Osteoblast (primary cell): ENCODE measurements around the gene DOCK1. TPM values are rescaled to one million over a fixed set of nuclear protein-coding genes. Genes with fewer than 3 reads are reported as not detected.

Experiments
- DNase-seq: peaks from one replicate; pipeline ENCODE4 v3.0.0; 2011; ENCODE audit warnings: low spot score, mixed read lengths; ENCODE audit not compliant: insufficient read length; ENCODE audit errors: missing footprints
- H2AFZ ChIP-seq: 2 replicates; pipeline ENCODE4 v1.6.0; 2011; ENCODE audit warnings: mild to moderate bottlenecking, low read length
- H3K27ac ChIP-seq: 2 replicates; pipeline ENCODE4 v1.5.1; 2011; ENCODE audit warnings: mild to moderate bottlenecking, low read depth, low read length, moderate library complexity
- H3K27me3 ChIP-seq: 2 replicates; pipeline ENCODE4 v1.6.0; 2012; ENCODE audit warnings: mild to moderate bottlenecking, control low read depth, inconsistent platforms, low read length, moderate library complexity; ENCODE audit not compliant: insufficient read depth
- H3K36me3 ChIP-seq: 2 replicates; pipeline ENCODE4 v1.5.1; 2011; ENCODE audit warnings: mild to moderate bottlenecking, low read length, control low read depth, moderate library complexity; ENCODE audit not compliant: insufficient read depth
- H3K4me1 ChIP-seq: 2 replicates; pipeline ENCODE4 v1.5.1; 2011; ENCODE audit warnings: mild to moderate bottlenecking, low read length, control low read depth, moderate library complexity; ENCODE audit not compliant: insufficient read depth
- H3K4me2 ChIP-seq: 2 replicates; pipeline ENCODE4 v1.6.0; 2011; ENCODE audit warnings: mild to moderate bottlenecking, low read length; ENCODE audit not compliant: insufficient read depth
- H3K4me3 ChIP-seq: fragments of 200-600 bp; sonication (generic); 3 replicates; pipeline ENCODE4 v1.5.1; 2012; ENCODE audit warnings: mild to moderate bottlenecking, low read length, inconsistent platforms; ENCODE audit not compliant: insufficient read depth
- H3K79me2 ChIP-seq: 2 replicates; pipeline ENCODE4 v1.6.0; 2012; ENCODE audit warnings: mild to moderate bottlenecking, low read length, control low read depth, inconsistent platforms; ENCODE audit not compliant: insufficient read depth
- H3K9me3 ChIP-seq: 2 replicates; pipeline ENCODE4 v1.5.1; 2011; ENCODE audit warnings: low read depth, low read length, control low read depth
- H4K20me1 ChIP-seq: 2 replicates; pipeline ENCODE4 v1.6.0; 2012; ENCODE audit warnings: mild to moderate bottlenecking, low read length, control low read depth; ENCODE audit not compliant: insufficient read depth
- total RNA-seq: library from RNA; depleted of rRNA; stranded (reverse); fragments of >200 nt; gene quantifications from 2 replicates; pipeline ENCODE4 v1.2.3, GENCODE V29; 2012
- TF ChIP-seq, protein P1 (sequence below): IDR thresholded peaks from 2 replicates; pipeline ENCODE4 v1.5.1; 2011; ENCODE audit warnings: mild to moderate bottlenecking, low read depth, low read length, moderate library complexity; ENCODE audit errors: extremely low read depth

The DOCK1 gene
- total RNA-seq, 1 donor, result 80.3 TPM

GRCh38 chr10:127429601-127430312, 524.5 kb downstream of the DOCK1 start:
- Histone ChIP-seq H3K27ac (no peak overlapping the region), H3K4me1 (peaks cover 3% of the 10 kb centered on the region), H2AFZ (no peak overlapping the region), H3K79me2 (no peaks in the 10 kb centered on the region), H3K36me3 (peaks cover 23% of the 10 kb centered on the region), H3K4me2 (no peak overlapping the region), H3K4me3 (no peak overlapping the region), H3K27me3 (no peaks in the 10 kb centered on the region), H3K9me3 (no peaks in the 10 kb centered on the region), H4K20me1 (peaks cover 2% of the 10 kb centered on the region)
- no peak for DNase-seq
- TF ChIP-seq, protein P1, sequence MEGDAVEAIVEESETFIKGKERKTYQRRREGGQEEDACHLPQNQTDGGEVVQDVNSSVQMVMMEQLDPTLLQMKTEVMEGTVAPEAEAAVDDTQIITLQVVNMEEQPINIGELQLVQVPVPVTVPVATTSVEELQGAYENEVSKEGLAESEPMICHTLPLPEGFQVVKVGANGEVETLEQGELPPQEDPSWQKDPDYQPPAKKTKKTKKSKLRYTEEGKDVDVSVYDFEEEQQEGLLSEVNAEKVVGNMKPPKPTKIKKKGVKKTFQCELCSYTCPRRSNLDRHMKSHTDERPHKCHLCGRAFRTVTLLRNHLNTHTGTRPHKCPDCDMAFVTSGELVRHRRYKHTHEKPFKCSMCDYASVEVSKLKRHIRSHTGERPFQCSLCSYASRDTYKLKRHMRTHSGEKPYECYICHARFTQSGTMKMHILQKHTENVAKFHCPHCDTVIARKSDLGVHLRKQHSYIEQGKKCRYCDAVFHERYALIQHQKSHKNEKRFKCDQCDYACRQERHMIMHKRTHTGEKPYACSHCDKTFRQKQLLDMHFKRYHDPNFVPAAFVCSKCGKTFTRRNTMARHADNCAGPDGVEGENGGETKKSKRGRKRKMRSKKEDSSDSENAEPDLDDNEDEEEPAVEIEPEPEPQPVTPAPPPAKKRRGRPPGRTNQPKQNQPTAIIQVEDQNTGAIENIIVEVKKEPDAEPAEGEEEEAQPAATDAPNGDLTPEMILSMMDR, result no peak

DNA sequence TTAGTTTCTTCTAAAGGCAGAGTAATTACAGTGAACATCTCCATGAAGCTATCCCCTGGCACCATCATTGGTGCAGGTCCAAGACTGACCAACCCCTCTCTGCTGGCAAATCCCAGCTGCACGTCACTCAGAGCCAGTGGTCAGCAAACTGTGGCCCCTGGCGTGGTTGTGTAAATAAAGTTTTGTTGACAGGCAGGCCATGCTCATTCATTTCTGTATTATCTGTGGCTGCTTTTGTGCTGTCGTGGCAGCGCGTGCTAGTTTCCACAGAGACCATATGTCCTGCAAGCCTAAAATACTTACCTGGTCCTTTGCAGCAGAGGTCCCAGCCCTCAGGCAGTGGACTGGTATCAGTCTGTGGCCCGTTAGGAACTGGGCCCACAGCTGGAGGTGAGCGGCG, 526.3 kb downstream of the DOCK1 start:
- Histone ChIP-seq H3K4me3 (no peak overlapping the region), H3K9me3 (no peaks in the 10 kb centered on the region), H3K27ac (no peak overlapping the region), H3K4me2 (no peak overlapping the region), H2AFZ (no peak overlapping the region), H4K20me1 (peaks cover 2% of the 10 kb centered on the region), H3K79me2 (no peaks in the 10 kb centered on the region), H3K4me1 (peaks cover 2% of the 10 kb centered on the region), H3K27me3 (no peaks in the 10 kb centered on the region), H3K36me3 (peaks cover 15% of the 10 kb centered on the region)
- DNase-seq, result no peak
- TF ChIP-seq, protein P1, result no peak

- DNase-seq, result no peak
- no peaks in the 10 kb centered on the region for H3K79me2 ChIP-seq
- H3K9me3 ChIP-seq, result no peaks in the 10 kb centered on the region
- H3K27ac ChIP-seq, result no peak overlapping the region
- H3K4me2 ChIP-seq, result no peak overlapping the region
- H2AFZ ChIP-seq, result no peak overlapping the region
- H3K27me3 ChIP-seq, result no peaks in the 10 kb centered on the region
- H3K4me1 ChIP-seq, result no peaks in the 10 kb centered on the region
- peaks cover 2% of the 10 kb centered on the region for H4K20me1 ChIP-seq
- TF ChIP-seq, protein P1, result no peak
- H3K4me3 ChIP-seq, result no peak overlapping the region
- peaks cover 14% of the 10 kb centered on the region for H3K36me3 ChIP-seq
These were observed 528.8 kb downstream of the DOCK1 start for GRCh38 chr10:127434006-127434405.

- H4K20me1 ChIP-seq, result peaks cover 2% of the 10 kb centered on the region
- no peak overlapping the region for H2AFZ ChIP-seq
- H3K36me3 ChIP-seq, result peaks cover 12% of the 10 kb centered on the region
- TF ChIP-seq, protein P1, result no peak
- H3K4me2 ChIP-seq, result no peak overlapping the region
- no peaks in the 10 kb centered on the region for H3K4me1 ChIP-seq
- DNase-seq, result no peak
- no peaks in the 10 kb centered on the region for H3K79me2 ChIP-seq
- H3K27me3 ChIP-seq, result no peaks in the 10 kb centered on the region
- H3K4me3 ChIP-seq, result no peak overlapping the region
- H3K27ac ChIP-seq, result no peak overlapping the region
- no peaks in the 10 kb centered on the region for H3K9me3 ChIP-seq
These were observed 530.0 kb downstream of the DOCK1 start for GRCh38 chr10:127435246-127435645.
